ENCODE measurements around the gene UGT2A1.

DNA sequence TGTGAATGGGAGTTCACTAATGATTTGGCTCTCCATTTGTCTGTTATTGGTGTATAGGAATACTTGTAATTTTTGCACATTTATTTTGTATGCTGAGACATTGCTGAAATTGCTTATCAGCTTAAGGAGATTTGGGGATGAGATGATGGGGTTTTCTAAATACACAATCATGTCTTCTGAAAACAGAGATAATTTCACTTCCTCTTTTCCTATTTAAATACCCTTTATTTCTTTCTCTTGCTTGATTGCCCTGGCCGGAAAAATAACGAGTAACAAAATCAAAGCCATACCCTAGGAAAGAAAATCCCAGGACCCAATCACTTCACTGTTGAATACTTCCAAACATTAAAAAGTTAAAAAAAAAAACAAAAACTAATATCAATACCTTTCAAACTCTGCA is 89.6 kb downstream of the UGT2A1 start:
- TF ChIP-seq CTCF (conservative IDR thresholded peaks at IDR 0.05 in 1 of 2, IDR thresholded peaks at IDR 0.05 in 1 of 2; ENCODE audit: low read depth in 1 of 2, low read length in 2 of 2): no peak
- no peak for TF ChIP-seq EZH2 (IDR thresholded peaks at IDR 0.05; ENCODE audit: low read length, missing control alignments)
